ENCODE data around the gene RRP15. TPM values are rescaled to one million over a fixed set of nuclear protein-coding genes. Genes with fewer than 3 reads are reported as not detected.

The RRP15 gene
- total RNA-seq, 4 donors from 2014 or later, result 6.3 to 9.6 (median 7.8) TPM

GRCh38 chr1:218364028-218364710 is 79.1 kb downstream of the RRP15 start:
- no peak overlapping the region for H3K4me3 ChIP-seq
- no peak for TF ChIP-seq POLR2A (IDR thresholded peaks at IDR 0.05)
- TF ChIP-seq, protein P1, sequence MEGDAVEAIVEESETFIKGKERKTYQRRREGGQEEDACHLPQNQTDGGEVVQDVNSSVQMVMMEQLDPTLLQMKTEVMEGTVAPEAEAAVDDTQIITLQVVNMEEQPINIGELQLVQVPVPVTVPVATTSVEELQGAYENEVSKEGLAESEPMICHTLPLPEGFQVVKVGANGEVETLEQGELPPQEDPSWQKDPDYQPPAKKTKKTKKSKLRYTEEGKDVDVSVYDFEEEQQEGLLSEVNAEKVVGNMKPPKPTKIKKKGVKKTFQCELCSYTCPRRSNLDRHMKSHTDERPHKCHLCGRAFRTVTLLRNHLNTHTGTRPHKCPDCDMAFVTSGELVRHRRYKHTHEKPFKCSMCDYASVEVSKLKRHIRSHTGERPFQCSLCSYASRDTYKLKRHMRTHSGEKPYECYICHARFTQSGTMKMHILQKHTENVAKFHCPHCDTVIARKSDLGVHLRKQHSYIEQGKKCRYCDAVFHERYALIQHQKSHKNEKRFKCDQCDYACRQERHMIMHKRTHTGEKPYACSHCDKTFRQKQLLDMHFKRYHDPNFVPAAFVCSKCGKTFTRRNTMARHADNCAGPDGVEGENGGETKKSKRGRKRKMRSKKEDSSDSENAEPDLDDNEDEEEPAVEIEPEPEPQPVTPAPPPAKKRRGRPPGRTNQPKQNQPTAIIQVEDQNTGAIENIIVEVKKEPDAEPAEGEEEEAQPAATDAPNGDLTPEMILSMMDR (IDR thresholded peaks at IDR 0.05), result no peak
- H3K4me1 ChIP-seq, result peaks cover 0 to 21% (median 0%) of the 10 kb centered on the region in 4 donors
- H3K36me3 ChIP-seq, result no peaks in the 10 kb centered on the region
- H3K27ac ChIP-seq, result peak overlapping the region in 2 of 4 donors; percentile 2 to 71
- 58 to 71% methylated on average over 8 of the region's 8 CpGs for WGBS, 2 donors
- no peaks in the 10 kb centered on the region for H3K27me3 ChIP-seq
- H3K9me3 ChIP-seq, result no peaks in the 10 kb centered on the region
- DNase-seq (ENCODE audit: low spot score in 2 of 2), result no peak

- WGBS, 2 donors, result 75 to 82% methylated on average over 15 of the region's 15 CpGs
- TF ChIP-seq, protein P1 (IDR thresholded peaks at IDR 0.05), result no peak
- no peak for TF ChIP-seq POLR2A (IDR thresholded peaks at IDR 0.05)
- peak in 1 of 2 donors; percentile 21 for TF ChIP-seq EP300 (IDR thresholded peaks at IDR 0.05)
- Histone ChIP-seq H3K27me3 (no peaks in the 10 kb centered on the region), H3K4me3 (no peak overlapping the region), H3K9me3 (no peaks in the 10 kb centered on the region), H3K36me3 (no peaks in the 10 kb centered on the region), H3K27ac (peak overlapping the region in 2 of 4 donors; percentile 10 to 71), H3K4me1 (peaks cover 0 to 32% (median under 1%) of the 10 kb centered on the region in 4 donors)
- peak in 1 of 2 donors; percentile 38 for DNase-seq (ENCODE audit: low spot score in 2 of 2)
Observed at GRCh38 chr1:218365226-218365999, 80.3 kb downstream of the RRP15 start.

DNA sequence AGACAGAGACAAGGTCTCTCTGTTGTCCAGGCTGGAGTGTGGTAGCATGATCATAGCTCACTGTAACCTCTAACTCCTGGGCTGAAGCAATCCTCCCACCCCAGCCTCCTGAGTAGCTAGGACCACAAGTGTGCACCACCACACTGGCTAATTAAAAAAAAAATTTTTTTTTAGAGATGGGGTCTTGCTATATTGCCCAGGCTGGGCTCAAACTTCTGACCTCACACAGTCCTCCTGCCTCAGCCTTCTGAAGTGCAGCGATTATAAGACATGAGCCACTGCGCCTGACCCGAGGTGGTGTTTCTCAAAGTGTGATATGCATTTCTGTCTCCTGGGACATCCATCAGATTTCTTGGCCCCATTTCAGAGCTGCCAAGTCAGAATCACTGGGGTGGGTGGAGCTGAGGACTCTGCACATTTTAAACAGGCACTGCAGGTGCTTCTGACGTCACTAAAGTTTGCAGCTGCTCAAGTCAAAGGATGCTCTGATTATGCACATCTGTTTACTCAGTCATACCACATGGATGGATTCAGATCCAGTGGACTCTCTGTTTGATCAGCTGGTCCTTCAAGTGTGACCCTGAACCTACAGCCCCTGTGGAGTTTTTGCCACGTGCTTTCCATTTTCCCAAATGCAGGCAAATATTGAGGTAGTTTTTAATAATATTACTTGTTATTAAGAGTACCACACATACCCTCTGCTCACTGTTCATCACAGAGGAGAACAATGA is 81.4 kb downstream of the RRP15 start:
- Histone ChIP-seq H3K4me3 (no peak overlapping the region), H3K4me1 (peaks cover 0 to 41% (median 4%) of the 10 kb centered on the region in 4 donors), H3K27me3 (no peaks in the 10 kb centered on the region), H3K27ac (no peak overlapping the region), H3K9me3 (no peaks in the 10 kb centered on the region), H3K36me3 (no peaks in the 10 kb centered on the region)
- TF ChIP-seq, protein P1 (IDR thresholded peaks at IDR 0.05), result no peak
- TF ChIP-seq POLR2A (IDR thresholded peaks at IDR 0.05) (no peak), EP300 (IDR thresholded peaks at IDR 0.05) (no peak)
- no peak for DNase-seq (ENCODE audit: low spot score in 2 of 2)
- 78 to 83% methylated on average over 5 of the region's 5 CpGs for WGBS, 2 donors

DNA sequence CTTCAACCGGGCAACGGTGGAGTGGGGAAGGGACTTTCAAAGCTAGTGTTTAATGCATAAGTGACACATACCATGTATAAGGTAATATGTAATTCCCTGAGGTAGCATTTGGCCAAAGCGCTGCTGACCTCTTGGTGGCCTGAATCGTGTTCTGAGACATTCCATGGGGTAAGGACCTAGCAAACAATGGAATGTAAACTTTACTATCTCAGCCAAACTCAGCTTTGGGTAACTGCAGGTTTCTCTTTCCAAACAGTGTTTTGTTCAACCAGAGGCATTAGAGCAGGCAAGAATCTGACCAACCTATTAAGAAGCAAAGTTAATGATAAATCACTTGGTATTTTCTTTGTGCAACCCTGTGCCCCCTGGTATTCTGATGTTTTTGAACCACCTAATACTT is 82.0 kb downstream of the RRP15 start:
- WGBS, 2 donors, result 51 to 63% methylated on average over 4 of the region's 4 CpGs
- no peak for TF ChIP-seq POLR2A (IDR thresholded peaks at IDR 0.05)

DNA sequence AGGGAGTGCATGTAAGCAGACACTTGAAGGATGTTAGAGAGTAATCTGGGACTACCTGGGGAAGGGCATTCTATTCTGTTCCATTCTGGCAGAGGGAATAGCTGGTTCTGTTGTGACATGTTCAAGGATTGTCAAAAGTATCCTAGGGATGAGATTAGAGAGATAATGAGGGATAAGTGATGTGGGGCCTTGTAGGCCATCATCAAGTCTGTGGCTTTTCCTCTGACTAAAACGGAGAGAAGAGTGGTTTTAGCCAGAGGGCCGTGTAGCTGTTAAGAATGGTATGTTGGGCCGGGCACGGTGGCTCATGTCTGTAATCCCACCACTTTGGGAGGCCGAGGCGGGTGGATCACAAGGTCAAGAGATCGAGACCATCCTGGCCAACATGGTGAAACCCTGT is 83.6 kb downstream of the RRP15 start:
- Histone ChIP-seq H3K36me3 (no peaks in the 10 kb centered on the region), H3K27ac (no peak overlapping the region), H3K4me3 (no peak overlapping the region), H3K9me3 (no peaks in the 10 kb centered on the region), H3K4me1 (peaks cover 0 to 56% (median 11%) of the 10 kb centered on the region in 4 donors), H3K27me3 (no peaks in the 10 kb centered on the region)
- no peak for DNase-seq (ENCODE audit: low spot score in 2 of 2)
- TF ChIP-seq POLR2A (IDR thresholded peaks at IDR 0.05) (no peak), EP300 (IDR thresholded peaks at IDR 0.05) (no peak)
- TF ChIP-seq, protein P1 (IDR thresholded peaks at IDR 0.05), result no peak
- 94 to 96% methylated on average over 7 of the region's 7 CpGs for WGBS, 2 donors

More for the DNA sequence above, 82.0 kb downstream of the RRP15 start:
- no peak for DNase-seq (ENCODE audit: low spot score in 2 of 2)
- Histone ChIP-seq H3K27me3 (no peaks in the 10 kb centered on the region), H3K9me3 (no peaks in the 10 kb centered on the region), H3K4me3 (no peak overlapping the region), H3K27ac (no peak overlapping the region), H3K36me3 (no peaks in the 10 kb centered on the region), H3K4me1 (peaks cover 0 to 47% (median 6%) of the 10 kb centered on the region in 4 donors)
